Activated gamma-delta T cell (primary cell): ENCODE data around the gene NLGN3.
"Not testable (repeated sequence)": the region's sequence is repeated elsewhere in the genome, so short reads cannot be mapped to it uniquely, and the experiment has no call there.

ENCODE experiments used
- DNase-seq: peaks from one replicate; lab custom pipeline; 2025; lab: John Stamatoyannopoulos, UW

The NLGN3 gene

DNA sequence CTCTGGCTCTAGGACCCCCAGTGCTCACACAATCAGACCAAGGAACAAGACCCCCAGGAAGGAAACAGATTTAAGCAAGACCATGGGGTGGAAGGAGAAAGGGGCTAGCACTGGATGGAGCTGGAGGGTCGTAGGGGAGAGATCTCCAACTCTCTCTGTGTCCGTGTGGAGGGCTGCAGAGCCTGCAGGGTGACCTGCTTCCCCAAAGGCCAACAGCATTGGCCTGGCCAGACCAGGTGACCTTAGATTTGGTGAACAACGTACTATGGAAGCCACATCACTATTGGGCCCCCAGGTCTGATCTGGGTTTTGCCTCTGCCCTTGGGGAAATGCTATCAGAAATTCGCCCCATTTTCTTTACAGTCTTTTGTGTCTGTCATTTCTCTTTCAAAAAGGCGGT lies 26.0 kb downstream of the NLGN3 start:
- no peak for DNase-seq

DNA sequence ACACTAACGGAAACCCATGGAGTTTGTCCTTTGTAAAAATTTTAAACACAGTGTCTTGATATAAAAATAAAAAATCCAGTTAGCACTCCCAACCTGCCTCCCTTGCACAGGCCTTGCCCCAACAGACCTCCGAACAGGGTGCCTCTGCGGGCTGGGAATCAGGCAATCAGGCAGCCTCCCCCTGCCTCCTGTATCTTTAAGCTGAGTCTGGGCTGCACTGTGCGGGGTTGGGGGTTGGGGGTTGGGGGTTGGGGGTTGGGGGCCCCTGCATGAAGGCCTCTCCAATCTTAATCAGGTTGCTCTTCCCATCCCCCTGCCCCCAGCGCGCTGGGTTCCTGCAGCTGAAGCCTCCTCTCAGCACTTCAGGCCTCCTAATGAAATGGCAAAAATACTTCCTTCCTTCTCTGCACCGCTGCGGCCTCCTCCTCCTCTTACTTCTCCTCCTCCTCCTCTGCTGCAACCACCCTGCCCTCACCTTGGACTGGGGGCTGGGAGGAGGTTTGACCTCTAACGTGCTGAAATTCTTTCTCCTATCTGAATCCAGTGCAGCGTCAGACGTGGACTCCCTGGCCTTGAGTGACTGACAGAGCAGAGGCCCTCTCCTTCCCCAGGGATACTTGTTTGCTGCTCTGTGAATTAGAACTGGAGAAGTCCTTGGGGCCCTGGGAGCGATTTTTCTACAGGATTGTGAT lies 26.6 kb downstream of the NLGN3 start:
- no peak for DNase-seq

DNA sequence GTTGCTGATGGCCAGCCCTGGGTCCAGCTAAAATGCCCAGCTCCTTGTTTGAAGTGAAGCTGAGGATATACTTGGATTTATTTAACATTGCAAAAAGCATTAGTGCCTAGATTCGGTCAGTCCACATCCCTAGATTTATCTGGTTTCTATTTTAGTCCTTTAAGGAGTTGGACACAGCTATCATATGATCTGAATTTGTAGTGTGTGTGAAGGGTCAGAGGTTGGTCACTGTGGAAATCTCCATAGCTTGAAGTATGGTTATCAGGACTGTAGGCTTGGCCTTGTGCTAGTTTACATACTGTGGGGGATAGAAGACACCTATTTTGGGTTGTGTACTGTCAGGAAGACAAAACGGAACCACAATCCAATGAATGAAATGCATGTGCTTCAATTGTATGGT lies 28.8 kb downstream of the NLGN3 start:
- DNase-seq: no peak

DNA sequence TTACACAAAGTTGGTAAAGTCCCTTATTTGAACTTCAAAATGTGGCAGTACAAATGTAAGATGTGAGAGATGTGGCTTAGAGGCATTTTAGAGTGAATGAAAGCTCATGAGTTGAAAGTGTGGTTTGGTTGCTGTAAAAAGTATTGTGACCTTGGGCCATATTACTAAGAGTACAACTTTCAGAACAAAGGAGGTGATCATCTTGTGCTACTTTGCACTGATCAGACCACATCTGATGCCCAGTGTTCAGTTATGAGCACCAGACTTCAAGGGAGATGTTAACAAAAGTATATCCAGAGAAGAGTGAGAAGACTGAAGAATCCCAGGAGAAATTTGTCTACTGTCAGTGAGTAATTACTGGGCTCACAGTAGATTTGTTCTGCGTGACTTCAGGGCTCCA lies 30.2 kb downstream of the NLGN3 start:
- DNase-seq: no peak

DNA sequence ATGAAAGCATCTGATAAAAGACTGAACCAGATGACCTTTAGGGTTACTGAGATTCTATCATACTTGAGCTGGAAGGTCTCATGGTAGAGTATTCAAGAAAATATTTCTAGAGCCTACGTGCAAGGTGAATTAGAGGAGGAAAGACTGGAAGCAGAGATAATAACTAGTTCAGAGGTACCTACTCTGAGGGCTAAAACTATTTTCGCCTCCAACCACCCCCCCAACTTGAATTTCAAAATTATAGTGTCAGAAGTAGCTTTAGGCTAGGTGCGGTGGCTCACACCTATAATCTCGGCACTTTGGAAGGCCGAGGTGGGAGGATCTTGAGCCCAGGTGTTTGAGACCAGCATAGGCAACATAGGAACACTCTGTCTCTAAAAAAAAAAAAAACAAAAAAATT lies 30.9 kb downstream of the NLGN3 start:
- DNase-seq: no peak

DNA sequence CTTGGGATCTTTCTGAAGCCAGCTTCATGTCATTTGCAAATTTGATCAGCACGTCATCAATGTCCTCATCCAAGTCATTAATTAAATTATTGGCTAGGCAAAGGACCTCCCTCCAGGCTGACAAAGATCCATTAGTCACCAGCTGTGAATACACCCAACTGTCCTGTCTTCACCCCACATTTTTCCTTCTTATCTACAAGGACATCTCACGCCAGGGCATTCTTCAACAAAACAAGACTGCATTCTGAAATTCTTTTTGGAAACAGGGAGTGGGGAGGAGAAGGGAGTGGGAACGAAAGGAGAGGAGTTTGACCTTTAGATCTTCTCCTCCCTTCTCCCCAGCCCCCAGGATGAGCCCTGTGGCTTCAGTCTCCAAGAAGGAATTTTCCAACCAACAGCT lies 32.7 kb downstream of the NLGN3 start:
- DNase-seq: no peak

DNA sequence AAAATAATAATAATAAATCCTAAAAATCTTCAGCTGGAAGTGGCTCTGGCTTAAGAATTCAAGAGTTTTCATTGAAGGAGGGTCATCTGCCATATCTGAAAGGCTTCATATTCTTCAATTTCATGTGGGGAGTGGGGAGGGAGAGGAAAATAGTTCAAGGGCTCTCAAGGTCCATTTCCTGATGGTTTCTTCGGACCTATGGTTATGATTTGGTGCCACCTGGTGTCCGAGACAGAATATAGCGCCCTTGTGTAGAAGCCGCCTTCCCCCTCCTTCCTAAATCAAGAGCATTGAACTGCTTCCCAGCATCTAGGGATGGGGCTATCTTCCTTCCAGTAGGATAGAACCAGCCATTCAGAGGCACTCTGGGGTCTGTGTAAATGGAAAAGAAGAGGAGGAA lies 34.3 kb downstream of the NLGN3 start:
- DNase-seq: no peak

DNA sequence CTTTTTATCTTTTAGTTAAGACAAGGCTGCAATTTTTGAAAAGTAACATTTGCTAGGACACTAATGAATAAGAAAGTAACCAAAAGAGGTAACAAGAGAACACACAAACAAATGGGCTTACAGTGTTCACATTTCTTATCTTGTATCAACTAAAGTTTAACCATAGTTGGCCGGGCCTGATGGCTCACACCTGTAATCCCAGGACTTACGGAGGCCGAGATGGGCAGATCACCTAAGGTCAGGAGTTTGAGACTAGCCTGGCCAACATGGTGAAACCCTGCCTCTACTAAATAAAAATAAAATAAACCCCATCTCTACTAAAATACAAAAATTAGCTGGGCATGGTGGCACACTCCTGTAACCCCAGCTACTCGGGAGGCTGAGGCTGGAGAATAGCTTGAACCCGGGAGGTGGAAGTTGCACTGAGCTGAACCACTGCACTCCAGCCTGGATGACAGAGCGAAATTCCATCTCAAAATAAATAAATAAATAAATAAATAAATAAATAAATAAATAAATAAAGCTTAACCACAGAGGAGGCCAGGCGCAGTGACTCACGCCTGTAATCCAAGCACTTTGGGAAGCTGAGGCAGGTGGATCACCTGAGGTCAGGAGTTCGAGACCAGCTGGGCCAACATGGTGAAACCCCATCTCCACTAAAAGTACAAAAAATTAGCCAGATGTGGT lies 36.1 kb downstream of the NLGN3 start:
- DNase-seq: not testable (repeated sequence)

DNA sequence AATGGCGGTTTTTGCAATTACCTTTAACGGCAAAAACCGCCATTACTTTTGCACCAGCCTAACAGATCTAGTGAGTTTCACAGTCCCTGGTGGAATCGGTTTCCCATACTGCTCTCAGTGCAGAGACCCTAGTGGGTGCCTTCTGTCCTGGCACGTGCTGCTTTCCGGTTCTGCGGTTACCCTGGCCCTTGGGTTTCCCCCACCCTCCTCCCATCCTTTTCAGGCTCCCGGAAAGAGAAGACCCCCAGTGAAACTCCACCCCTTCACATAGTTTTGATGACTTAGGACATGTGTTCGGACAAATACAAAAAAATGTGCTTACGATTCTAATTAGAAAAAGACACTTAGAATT lies 36.9 kb downstream of the NLGN3 start:
- no peak for DNase-seq

DNA sequence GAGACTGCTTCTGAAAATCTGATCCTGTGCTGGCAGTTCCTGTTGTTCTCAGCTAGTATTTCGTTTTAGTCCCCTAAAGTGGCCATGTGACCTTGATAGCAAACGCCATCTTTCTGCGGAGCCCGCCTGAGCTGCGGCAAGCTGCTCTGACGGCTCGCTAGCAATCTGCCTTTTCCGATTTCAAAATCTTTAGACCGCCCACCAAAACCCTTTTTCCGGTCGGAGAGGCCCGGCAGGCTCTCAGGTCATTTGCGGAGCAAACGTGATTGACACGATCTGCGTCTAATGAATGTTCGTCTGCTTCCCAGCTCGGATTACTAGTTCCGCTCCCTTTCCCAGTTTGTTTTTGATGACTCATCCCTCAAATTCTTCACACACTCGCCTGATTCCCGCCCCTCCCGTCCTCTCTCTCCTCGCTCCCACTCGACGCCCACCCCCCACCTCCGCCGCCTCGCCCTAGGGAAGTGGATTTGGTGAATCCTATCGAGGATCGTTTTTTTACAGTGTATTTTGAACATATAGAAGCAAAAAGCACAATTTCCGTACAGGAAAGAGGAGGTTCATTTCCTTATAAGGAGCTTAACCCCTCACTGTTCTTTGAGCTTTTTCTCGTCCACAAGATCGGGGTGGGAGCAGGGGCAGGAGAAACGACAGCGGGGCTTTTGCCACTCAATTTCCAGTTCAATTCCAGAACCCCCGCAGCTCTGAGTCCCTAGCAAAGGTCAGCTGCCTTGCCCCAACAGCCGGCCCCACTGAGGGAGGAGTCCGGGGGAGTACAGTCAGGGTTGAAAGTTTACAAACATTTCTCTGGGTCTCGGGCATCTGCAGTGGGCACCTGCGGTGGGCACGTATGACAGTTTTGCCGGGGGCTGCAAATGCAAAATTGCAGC lies 37.5 kb downstream of the NLGN3 start:
- peak; percentile 30 for DNase-seq

DNA sequence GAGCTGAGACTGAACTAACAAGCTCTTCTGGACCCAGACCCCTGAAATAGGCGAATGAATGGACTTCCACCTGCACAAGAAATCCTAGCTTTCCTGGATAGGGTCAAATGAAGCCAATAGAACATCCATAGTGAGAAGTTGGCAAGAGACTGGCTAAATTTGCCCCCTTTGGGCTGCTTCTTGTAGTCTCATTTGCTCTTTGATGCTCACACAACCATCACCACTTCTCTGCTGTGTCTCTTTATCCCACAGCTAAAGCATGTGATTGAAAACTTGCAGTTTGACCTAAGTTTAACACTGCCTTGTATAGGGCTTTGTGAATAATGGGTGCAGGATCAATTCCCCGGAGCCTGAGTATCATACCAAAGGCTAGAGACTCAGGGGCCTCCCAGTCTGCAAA lies 38.2 kb downstream of the NLGN3 start:
- DNase-seq: no peak

DNA sequence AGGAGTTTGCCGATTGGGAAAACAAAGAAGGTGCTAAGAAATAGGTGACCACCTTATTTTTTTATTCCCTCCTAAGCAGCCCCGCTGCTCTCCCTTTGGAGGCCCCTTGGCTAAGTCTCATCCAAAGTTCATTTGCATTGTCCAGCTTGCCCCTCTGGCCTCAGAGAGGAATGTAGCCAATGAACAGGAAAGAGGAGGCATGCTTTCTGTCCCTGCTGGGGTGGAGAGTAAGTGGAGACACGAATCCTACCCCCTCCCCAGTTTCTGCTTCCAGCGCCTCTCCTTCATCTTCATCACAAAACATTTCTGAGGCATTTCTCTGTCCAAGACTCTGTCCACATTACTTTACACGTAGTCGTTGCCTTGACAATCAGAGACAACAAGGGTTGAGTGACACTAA lies 38.7 kb downstream of the NLGN3 start:
- no peak for DNase-seq

DNA sequence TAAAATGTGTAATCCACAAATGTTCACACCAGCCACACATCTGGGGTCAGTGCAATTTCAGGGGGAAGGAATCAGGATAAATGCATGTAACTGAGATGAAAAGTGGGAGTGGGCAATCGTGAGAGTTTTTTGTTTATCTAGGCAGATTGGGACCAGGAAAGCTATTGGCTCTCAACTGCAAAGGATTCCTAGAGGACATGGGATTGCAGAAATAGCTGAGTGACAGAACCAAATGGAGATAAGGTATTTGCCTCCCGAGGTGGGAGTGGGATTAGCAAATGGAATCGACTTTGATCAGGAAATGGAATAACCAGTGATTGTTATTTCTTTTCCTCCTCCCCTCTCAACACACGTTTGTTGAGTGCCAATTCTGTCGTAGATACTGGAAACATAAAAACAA lies 39.5 kb downstream of the NLGN3 start:
- DNase-seq: no peak

DNA sequence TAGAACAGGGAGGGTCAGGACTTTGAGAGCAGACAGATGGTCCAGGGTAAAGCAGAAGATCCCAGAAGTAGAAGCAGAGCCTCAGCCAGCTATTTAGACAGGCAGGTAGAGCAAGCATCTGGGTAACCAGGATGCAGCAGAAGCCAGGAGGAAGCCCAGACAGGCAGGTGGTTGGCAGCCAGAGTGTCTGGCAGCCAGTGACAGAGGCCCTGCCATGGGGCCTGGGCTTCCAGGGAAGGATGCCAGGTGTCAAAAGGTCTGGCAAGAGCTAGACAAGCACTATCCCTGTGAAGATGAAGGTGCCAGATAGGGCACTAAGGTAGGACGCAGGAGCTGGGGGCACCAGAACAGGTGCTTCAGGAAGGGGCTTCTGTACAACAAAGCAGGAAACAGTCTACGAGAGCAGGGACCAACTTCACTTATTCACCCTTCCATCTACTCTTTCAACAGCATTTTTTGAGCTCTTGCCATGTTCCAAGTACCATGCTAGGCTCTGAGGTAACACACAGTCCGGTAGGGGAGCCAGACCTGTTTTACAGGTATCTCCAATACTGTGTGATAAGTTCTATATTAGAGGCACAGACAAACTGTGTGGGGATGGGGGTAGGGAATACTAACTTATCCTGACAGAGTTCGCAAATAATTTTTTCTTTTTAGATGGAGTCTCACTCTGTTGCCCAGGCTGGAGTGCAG lies 40.3 kb downstream of the NLGN3 start:
- no peak for DNase-seq

DNA sequence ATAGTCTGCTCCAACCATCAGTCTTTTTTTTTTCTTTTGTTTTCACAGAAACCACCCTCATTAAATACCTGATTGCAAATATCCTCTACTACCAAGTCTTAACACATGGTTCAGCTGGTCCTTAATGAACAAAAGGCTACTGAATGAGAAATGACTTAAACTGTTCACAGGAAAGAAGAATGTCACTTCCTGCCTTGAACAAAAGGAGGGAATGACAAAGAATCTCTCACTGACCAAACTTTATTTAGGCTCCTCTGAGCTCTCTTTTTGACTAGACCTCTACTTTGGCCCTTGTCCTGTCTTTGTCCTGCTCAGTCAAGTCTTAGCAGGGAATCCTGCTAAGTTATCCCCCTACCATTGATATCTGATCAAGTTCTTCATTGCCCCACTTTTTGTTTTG lies 46.6 kb downstream of the NLGN3 start:
- DNase-seq: no peak

DNA sequence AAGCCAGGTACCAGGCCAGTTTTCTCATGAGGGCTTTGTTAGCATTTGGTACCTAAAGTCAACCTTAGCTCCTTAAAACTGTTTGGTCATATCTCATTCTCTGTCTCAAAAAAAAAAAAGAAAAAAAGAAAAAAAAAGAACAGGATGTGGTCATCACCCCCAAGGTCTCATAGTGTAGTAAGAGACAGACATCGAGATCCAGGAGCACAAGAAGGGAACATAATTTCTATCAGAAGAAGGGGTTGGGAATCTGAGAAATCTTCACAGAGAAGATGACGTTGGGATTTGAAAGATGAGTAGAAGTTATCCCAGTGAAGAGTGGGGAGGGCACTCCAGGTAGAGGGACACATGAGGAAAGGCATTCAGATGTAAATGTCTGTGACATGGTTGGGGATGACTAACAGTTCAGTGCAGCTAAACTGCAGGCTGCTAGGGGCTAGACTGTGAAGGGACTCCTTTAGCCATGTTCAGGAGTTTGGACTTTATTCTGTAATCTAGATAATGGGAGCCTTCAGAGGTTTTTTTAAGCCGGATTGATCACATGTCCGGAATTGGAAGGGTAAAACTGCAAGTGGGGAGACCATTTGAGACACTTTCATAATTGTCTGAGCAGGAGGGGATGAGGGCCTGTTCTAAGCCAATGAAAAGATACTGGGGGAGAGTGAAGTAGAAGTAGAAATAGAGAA lies 51.5 kb downstream of the NLGN3 start:
- no peak for DNase-seq

DNA sequence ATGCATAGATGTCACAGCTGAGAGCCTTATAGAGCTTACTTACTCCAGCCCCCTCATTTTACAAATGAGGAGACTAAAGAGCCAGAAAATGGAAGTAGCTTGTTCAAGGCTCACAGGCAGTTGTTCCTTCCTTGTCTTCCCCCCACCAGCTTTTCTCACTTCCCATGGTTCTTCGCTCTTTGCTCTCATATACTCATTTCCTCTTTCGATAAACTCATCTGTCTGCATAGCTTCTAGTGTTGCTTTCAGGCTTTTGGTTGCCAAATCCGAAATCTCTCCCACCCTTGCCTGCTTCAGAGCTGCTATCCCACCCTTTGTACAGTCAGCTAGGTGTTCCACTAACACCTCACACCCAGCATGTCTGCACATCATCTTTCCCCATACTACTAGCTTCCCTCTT lies 53.4 kb downstream of the NLGN3 start:
- no peak for DNase-seq

DNA sequence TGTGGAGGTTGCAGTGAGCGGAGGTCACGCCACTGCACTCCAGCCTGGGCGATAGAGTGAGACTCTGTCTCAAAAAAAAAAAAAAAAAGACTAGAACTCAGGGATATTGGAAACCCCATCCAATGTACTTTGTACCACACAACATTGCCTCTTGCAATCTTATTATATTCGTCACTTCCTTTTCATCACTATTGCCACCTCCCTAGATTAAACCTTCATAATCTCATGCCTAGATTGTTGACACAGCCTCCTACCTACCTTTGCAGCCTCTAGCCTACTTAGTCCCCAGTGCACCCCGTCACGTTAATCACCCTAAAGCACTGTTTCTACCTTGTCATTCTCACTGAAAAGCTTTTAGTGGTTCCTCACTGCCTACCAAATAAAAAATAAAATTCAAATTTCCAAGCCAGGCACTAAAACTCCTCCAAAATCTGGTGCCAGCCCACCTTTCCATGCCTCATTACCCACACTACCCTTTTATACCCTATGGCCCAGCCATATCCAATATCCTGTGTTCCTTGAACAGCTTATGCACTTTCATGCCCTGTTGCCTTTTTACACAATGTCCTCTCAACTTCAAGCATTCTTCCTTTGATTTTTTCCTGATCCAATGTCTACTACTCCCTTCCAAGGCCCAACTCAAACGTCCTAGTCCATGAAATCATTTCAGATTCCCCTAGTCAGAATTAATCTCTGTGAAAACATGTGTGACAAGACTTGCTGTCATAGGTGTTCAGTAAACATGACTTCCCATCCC lies 54.8 kb downstream of the NLGN3 start:
- DNase-seq: no peak

DNA sequence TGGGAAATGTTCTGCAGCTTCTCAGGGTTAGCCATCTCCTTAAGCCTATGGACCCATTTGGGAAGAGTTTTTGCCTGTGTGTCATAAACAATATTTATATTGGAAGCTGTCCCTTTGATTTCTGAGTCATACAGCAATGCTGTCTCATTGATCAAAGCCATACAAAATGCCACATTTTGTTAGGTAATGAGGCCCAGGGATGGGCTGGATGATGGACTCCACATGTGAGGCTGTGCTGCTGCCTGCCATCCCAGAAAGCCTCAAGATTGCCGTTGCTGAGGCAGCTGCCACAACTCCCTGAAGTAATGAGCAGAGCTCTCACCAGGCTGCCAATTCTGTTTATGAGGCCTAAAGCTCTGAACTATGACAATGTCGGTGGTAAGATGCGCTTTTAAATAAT lies 66.2 kb downstream of the NLGN3 start:
- no peak for DNase-seq

DNA sequence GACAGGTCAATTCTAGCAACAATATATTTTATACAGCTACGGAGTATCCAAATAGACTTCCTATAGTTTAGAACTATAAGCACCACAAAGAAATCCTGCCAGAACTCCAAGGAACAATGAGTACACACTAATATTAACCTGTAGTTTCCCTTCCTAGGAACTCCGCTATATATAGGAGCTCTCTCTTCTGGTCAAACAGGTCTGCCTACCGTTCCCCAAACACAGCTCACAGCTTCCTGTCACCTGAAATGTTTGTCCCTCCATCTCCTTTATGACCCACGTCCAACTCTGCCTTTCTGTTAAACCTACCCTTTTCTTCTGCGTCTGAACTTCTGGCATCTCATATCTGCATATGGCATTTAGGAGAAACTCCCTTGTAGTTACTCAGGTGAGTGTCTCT lies 67.9 kb downstream of the NLGN3 start:
- no peak for DNase-seq

DNA sequence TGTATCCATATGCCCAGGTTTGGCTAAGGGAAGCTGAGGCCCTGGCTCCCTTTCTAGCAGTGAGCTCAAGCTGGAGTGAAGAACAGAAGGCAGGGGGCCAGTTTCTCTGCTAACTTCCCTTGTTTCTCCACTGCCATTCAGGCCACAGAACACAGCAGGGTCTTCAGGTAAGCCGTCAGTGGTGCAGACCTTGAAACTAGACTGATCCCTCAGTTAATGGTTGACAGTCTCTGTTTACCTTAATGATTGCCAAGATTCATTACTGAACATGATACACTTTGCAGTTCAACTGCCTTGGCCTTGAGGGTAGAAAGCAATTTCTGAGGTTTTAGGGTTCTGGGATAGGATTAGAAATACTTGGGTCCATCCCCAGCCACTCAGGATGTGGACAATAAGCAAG lies 69.5 kb downstream of the NLGN3 start:
- no peak for DNase-seq
